Measurements from ENCODE around the gene ZDHHC16.

DNA sequence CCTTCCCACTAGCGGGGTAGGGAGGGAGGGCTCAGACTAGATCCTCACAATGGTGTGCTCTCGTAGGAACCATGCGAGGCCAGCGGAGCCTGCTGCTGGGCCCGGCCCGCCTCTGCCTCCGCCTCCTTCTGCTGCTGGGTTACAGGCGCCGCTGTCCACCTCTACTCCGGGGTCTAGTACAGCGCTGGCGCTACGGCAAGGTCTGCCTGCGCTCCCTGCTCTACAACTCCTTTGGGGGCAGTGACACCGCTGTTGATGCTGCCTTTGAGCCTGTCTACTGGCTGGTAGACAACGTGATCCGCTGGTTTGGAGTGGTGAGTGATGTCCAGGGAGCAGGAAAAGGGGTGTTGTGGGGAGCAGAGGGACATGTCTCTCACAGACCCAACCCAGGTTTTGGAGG, 5.6 kb downstream of the ZDHHC16 start:
- TF ChIP-seq, protein P1, sequence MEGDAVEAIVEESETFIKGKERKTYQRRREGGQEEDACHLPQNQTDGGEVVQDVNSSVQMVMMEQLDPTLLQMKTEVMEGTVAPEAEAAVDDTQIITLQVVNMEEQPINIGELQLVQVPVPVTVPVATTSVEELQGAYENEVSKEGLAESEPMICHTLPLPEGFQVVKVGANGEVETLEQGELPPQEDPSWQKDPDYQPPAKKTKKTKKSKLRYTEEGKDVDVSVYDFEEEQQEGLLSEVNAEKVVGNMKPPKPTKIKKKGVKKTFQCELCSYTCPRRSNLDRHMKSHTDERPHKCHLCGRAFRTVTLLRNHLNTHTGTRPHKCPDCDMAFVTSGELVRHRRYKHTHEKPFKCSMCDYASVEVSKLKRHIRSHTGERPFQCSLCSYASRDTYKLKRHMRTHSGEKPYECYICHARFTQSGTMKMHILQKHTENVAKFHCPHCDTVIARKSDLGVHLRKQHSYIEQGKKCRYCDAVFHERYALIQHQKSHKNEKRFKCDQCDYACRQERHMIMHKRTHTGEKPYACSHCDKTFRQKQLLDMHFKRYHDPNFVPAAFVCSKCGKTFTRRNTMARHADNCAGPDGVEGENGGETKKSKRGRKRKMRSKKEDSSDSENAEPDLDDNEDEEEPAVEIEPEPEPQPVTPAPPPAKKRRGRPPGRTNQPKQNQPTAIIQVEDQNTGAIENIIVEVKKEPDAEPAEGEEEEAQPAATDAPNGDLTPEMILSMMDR (IDR thresholded peaks at IDR 0.05), result no peak
- no peak for TF ChIP-seq POLR2A (IDR thresholded peaks at IDR 0.05)

All from ovary (tissue), 3 donors.